GM12865 (cell line): ENCODE measurements around the gene SRM.

ENCODE experiments used
- DNase-seq: peaks from one replicate; pipeline ENCODE4 v3.0.0; 2010; ENCODE audit warnings: low read depth
- H3K4me3 ChIP-seq: 2 replicates; pipeline ENCODE4 v1.5.1; 2011; ENCODE audit warnings: mild to moderate bottlenecking, low read depth, low read length, control low read depth
- CTCF ChIP-seq: IDR thresholded peaks from 2 replicates; pipeline ENCODE4 v1.5.1; 2011; ENCODE audit warnings: low read length, control low read depth, low read depth, inconsistent platforms; ENCODE audit not compliant: insufficient read depth; ENCODE audit errors: missing control alignments

The SRM gene

GRCh38 chr1:11062965-11063401 lies 3.2 kb upstream of the SRM start:
- peak; percentile 90 for DNase-seq
- no peak for TF ChIP-seq CTCF
- no peak overlapping the region for H3K4me3 ChIP-seq

GRCh38 chr1:11061652-11062365 lies 2.0 kb upstream of the SRM start:
- no peak for TF ChIP-seq CTCF
- no peak overlapping the region for H3K4me3 ChIP-seq
- DNase-seq = peak; percentile 37

GRCh38 chr1:11059155-11059967 lies 457 bp downstream of the SRM start:
- TF ChIP-seq CTCF = no peak
- H3K4me3 ChIP-seq = peak overlapping the region; percentile 70
- peak; percentile 19 for DNase-seq

- H3K4me3 ChIP-seq = peak overlapping the region; percentile 70
- no peak for TF ChIP-seq CTCF
- DNase-seq = no peak
These were observed 1.1 kb downstream of the SRM start for GRCh38 chr1:11058595-11059154.

GRCh38 chr1:11058026-11058425 lies 1.8 kb downstream of the SRM start:
- no peak for TF ChIP-seq CTCF
- DNase-seq = no peak
- no peak overlapping the region for H3K4me3 ChIP-seq

- no peak overlapping the region for H3K4me3 ChIP-seq
- DNase-seq = no peak
- no peak for TF ChIP-seq CTCF
These were observed 2.3 kb downstream of the SRM start for GRCh38 chr1:11057477-11057876.
